NCI-H1694 (cell line): Measurements from ENCODE around the gene DSCAML1.
A peak's percentile ranks its signal among the peaks of the same experiment; 100 is the strongest.
"Not testable (repeated sequence)": the region's sequence is repeated elsewhere in the genome, so short reads cannot be mapped to it uniquely, and the experiment has no call there.

Source experiments
- DNase-seq: peaks from one replicate; lab custom pipeline; 2025; lab: John Stamatoyannopoulos, UW

DSCAML1 gene

DNA sequence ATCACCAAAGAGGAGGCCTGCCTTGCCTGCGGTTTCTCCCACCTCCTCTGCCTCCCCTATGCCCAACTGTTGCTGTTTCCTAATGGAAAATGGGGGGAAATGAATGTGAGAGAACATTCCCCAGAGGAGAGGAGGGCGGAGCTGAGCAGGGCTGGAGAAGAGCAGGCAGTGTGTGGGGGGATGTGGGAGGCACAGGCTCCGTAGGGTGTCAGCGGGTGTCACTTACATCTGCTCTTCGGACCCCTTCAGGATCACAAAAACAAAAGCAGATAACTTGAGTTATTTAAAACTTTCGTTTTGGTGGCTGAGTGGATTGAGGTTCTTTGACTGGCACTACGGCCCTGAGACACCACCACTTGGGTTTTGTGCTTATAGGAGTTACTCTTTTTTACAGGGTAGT is 375.5 kb downstream of the DSCAML1 start:
- no peak for DNase-seq

DNA sequence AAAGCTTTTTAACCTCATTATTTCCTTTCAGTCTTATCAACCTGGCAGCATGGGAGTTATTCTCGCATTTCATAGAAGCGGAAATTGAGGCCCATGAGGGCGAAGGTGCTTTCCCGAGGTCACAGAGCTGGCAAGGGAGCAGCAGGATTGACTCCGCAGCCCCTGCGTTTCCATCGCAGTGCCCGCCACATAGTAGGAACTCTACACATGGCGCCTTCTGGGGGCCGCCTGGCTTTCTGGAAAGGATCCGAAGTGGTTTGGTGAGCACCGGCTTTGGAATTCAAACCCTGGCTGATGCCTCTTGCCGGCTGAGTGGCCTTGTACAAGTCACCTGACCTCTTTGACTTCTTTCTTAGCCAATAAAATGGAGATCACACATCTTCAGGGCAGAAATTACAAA is 376.0 kb downstream of the DSCAML1 start:
- DNase-seq, result no peak

DNA sequence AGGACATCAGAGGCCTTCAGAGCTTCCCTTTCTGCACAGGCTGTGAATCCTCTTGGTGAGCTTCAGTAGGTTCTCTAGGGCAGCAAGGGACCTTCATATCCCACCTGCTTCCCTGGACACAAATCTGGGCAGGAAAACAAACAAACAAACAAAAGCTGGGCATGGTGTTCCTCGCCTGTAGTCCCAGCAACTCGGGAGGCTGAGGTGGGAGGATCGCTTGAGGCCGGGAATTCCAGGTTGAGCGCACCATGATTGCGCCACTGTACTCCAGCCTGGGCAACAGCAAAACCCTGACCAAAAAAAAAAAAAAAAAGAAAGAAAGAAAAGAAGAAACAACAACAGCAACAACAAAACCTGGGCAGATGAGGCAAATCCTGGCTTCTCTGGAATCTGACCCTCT is 376.4 kb downstream of the DSCAML1 start:
- DNase-seq, result no peak

DNA sequence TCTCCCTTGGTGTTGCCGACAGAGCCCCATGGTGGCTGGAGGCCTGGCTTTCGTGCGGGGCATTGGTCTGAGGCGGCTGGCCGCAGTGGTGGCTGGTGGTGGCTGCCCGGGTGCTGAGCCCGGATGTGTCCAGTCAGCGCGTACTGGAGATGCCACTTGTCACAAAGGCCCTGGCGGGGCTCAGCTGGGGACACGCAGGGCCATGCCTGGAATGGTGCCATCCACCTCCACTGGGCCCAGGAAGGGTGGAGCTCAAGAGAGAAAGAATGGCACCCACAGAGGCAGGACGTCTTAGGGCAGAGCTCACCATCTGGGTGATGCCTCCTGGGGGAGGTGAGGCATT is 376.9 kb downstream of the DSCAML1 start:
- no peak for DNase-seq

DNA sequence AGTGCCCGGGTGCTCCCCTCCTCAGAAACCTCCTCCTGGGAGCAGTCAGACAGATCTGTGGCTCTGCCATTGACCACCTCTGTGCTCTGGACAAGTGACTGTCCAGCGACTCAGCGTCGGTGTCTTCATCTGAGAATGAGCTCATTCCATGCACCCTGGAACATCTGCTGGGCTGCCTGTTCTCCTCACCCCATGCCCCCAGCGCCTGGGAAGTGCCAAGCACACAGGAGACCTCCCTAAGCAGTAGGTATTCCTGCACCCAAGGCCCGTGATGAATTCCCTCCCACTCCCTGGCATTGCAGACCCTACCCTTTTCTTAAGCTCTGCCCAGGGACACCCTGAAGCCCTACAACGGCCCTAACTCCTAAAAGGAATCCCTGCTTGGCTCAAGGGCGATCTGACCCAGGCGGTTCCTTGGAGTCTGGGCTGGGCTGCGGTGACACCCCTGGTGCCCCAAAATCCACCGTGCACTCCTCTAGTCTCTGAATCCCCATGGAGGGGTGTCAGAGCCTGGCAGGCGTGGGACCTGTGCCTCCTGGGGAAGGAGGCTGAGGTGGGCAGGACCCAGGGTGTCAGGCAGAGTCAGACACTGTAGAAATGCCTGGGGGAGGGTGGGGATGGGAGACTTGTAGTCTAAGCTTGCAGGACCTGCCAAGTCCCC is 377.4 kb downstream of the DSCAML1 start:
- DNase-seq, result no peak

DNA sequence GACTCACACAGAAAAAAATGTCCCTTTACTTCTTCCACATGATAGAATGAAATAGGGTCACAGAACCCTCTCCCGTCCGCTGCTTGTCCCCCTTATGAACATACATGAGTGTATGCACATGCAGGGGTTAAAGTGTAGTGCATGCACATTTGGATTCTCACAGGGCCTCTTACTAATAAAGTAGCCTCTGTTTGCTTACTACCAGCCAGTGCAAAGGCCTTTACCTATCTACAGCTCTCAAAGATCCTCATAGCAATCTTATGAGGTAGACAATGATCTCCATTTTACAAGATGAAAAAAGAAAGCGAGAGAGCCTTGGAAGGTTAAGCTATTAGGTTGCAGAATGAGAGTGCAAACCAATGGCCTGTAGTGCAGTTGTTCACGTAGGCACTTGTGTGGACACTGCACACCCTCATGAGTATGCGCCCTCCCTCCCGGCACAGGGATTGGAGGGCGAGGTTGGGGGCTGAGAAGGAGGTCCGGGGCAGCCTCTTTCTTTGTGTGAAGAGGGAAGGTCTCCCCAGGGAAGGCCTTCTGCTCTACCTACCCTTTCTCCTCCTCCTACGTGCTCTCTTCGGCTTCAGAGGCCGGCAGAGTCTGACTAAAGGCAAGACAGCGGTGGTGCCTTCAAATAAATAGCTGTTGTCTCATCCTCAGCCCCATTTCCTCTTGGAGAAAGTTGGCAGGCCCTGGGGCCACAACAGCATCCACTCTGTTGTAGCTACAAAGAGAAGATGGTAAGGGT is 378.1 kb downstream of the DSCAML1 start:
- DNase-seq, result no peak

DNA sequence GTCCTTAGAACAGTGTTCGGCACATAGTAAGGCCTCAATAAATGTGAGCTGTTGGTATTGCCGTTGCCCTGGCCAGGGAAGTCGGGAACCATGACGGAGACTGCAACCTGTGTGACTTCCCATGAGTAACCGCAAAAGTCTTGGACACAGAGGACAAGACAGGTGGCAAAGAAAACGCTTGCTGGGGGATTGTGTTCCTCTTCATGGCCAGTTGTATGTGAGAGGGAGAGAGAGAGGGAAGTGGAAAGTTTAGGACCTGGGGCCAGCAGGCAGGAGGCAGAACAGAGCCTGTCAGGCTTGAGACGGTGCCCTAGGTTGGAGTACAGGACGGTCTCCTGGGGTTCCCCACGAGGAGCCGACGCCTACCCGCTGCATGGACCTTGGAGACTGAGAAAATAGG is 379.2 kb downstream of the DSCAML1 start:
- DNase-seq, result no peak

DNA sequence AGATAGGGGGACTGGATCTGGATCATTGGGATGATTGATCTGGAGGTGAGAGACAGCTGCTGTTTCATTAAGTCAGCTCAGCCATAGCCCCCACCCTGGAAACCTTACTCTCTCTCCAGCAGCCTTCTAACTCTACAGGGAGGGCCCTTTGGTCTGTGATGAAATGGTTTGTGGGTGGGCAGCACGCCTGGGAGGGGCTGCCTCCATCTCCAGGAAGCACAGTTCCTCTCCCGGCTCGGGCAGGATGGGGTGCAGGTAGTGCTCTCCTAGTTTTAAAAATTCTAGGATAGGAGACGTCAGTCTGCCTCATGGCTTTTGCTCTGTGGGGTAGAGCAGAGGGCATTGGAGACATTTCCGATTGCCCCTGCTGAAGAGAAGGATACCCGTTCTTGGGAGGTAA is 379.7 kb downstream of the DSCAML1 start:
- no peak for DNase-seq

DNA sequence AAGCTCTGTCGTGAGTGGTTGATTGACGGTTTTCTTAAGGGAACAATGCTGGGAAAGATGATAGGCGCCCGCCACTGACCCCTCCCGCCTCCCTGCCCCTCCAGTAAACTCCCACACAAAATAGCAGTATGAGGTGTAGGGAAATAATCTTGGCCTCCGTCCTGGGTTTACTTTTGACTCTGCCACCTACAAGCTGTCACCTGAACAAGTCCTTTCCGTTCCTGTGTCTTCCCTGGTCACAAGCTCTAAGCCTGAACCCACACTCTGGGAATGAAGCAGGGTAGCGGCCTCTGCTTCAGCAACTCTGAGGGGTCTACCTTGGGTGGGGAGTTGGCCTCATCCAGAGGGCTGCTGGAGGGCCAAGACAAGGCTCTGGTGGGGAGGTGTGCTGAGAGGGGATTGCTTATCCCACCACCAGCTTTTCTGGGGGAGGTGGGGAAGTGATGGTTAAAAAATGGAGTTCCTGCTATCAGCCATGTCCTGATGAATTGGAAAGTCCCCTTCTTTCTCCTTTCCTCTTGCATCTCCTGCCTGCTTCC is 381.6 kb downstream of the DSCAML1 start:
- no peak for DNase-seq

DNA sequence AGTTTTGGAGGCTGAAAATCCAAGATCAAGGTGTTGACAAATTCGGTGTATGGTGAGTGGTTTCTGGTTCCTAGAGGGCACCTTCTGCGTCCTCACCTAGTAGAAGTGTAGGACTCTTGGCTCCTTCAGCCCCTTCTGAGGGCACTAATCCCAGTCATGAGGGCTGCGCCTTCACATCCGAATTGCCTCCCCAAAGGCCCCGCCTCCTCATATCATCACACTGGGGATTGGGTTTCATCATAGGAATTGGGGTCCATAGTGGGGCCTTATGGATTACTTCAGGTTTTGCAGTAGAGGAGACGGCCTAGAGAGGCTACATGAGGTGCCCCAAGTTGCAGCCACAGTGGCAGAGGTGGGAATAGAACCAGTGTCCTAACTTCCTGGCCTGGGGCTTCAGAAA is 382.3 kb downstream of the DSCAML1 start:
- no peak for DNase-seq

DNA sequence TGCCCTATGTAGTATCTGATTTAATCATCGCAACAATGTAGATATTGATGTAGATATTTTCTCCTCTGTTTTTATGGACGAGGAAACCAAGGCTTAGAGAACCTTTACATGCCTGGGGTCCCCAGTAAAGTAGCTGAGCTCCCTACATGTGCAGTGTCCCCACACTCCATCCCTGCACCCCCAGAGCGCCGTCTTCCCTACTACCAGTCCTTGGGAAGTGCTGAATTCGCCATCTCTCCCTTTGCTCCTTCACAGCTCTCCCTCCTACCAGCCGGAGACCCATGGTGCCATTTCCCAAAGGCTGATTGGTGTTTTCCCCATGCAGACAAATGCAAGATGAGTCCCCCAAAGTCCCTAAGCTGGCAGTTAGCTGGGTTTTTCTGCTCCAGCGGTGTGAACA is 383.4 kb downstream of the DSCAML1 start:
- no peak for DNase-seq

DNA sequence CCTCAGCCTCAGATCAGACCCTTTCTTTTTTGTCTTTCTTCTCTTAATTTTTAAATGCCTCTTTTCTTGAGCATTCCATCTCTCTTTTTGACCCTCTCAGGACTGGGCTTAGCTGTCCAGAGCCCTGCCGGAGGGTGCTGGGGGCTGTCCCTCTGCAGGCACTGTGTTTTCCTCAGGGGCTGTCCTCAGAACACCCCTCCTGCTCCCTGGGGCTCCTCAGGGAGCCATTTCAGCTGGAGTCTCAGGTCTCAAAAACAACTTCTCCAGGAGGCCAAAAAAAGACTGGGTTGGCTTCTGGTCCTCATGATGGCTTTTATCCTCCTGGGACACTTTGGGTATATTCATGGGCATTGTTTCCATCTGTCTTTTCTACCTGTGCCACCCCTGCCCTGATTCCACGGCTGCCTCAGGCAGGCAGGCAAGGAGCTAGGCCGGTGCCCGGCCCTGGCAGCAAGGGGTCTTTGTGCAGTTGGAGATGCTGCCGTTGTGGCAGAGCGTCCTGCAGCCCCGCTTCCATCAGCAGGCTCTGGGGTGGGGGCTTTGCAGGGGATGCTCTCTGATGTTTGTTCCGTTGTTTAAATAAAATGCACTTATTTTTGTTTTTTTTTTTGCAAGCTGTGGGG is 384.3 kb downstream of the DSCAML1 start:
- no peak for DNase-seq

DNA sequence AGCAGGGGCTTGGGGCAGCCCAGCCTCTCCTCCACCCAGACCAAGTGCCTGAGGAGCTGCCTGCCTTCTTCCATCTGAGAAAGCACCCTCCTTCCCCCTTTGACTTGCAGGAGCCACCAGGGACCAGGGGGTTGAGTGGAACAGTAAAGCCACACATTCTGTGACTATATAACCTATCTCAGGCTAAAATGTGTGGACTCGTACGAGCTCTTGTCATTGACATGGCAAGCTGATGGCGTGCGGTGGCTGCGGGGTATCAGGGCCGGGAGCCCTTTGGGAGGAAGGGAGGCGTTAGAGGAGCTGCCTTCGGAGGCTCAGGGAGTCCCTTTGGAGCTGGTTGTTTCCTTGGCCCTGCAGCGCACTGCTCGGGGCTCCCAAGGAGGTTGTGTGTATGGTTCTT is 384.8 kb downstream of the DSCAML1 start:
- DNase-seq, result no peak

DNA sequence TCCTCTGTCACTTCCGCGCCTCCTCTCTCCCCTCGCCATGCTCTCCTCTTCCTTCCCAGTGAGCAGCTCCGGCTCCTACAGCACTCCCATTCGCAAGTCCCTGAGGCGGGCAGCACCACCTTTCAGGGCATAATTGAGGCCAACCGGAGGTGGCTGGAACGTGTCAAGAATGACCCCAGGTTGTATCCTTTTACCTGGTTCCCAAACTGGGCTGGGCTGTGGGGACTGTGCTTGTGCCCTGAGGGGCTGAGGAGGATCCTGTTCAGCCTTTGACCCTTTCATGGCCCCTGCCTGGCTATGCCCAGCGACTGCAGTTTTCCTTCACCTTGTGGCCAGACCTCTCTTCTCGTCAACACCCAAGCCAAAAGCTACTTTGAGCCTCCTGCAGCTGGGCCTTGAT is 385.3 kb downstream of the DSCAML1 start:
- DNase-seq, result no peak

DNA sequence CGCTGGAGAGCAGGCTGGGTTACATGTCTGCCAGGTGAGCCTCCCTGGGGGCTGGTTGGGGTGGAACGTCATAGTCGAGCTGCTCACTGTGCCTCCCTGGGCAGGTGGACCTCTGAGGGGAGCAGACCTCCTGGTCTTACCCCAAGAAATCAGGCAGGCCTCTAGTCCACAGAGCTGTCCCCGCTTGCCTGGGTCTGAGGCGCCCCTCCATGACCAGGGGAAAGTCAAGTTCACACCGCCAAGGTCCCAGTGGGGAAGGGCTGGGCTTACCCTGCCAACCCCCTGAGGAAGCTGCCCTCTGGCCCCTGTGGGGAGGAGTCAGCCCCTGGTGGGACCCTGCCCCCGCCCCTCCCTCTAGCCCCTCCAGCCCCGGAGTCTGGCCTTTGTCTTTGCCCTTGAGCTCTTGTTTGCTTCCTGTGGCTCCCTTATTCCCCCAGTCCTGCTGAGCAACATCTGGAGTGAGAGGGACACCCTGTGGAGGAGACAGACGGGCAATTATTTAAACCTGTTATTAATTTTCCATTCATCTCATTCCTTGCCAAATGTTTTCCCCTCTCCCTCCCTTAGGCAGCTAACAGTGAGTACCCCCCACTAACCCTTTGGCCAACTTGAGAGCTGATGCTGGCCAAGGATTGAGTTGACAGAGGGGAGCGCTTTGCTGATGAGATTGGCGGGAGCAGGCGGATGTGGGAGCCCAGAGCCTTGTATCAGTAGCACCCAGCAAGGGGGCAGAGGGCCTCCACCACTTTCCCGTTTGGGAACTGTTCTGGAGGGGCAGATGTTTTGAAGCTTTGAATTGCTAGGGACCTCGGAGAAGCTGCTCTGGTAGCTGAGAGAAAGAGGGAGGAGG is 385.9 kb downstream of the DSCAML1 start:
- peak; percentile 41 for DNase-seq

DNA sequence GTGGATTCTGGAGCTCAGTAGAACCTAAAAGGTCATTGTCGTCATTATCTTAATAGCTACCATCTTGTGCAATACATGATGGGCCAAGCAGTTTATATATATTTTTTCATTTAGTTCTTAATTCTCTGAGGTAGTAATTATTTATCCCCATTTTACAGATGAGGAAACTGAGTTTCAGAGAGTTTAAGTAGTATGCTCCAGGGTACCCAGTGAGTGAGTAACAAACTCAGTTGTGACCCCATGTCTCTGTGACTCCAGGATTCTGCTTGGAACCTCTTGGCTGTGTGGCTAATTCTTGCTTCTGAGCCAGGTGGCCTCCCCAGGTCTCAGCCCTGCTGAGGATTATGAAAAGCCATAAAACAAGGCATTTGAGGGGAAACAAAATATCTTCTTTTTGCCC is 386.8 kb downstream of the DSCAML1 start:
- no peak for DNase-seq

DNA sequence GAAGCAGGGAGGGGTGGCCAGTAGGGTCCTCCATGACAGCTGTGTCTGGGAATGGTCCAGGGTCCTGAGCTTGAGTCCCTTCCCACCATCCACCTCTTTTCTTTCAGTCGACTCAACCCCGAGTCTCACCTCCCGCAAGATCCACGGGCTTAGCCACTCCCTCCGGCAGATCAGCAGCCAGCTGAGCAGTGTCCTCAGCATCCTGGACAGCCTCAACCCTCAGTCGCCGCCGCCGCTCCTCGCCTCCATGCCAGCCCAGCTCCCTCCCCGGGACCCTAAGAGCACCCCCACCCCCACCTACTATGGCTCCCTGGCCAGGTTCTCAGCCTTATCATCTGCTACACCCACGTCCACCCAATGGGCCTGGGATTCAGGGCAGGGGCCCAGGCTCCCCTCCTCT is 387.5 kb downstream of the DSCAML1 start:
- no peak for DNase-seq

DNA sequence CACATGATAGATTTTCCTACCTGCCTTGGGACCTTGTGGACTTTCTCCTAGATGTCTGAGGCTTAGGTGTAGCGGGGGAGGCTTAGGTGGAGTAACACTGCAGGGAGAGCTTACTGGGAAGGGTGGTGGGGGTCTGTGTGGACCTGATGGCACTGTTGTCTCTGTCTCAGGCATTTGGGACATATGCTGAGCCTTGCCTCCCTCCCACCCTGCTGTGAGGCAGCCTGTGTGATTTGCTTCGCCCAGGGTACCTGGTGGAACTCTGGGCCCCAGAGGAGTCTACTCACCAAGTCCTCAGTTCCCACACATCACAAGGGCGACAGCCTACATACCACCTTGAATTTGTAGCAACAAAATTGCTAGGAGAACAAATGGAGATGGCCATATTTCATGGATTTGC is 388.7 kb downstream of the DSCAML1 start:
- DNase-seq, result no peak

DNA sequence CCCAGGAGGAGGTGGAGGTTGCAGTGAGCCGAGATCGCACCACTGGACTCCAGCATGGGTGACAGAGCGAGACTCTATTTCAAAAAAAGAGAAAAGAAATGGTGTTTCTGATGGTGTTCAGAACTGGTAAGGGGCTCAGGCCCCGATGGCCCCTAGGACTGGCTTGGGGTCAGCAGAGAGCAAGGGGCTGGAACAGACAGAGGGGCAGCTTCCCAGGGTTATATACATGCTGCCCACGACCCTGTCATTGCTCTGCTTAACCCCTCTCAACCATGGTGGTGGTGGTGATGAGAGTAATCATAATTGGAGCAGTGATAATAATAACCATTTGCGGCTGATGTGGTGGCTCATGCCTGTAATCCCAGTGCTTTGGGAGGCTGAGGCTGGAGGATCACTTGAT is 390.0 kb downstream of the DSCAML1 start:
- no peak for DNase-seq

DNA sequence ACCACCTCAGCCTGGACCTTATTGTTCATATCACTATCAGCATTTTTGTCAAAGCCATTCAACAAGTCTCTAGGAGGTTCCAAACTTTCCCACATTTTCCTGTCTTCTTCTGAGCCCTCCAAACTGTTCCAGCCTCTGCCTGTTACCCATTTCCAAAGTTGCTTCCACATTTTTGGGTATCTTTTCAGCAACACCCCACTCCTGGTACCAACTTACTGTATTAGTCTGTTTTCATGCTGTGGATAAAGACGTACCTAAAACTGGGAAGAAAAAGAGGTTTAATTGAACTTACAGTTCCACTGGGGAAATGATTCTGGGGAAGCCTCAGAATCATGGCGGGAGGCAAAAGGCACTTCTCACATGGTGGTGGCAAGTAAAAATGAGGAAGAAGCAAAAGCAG is 391.1 kb downstream of the DSCAML1 start:
- not testable (repeated sequence) for DNase-seq

DNA sequence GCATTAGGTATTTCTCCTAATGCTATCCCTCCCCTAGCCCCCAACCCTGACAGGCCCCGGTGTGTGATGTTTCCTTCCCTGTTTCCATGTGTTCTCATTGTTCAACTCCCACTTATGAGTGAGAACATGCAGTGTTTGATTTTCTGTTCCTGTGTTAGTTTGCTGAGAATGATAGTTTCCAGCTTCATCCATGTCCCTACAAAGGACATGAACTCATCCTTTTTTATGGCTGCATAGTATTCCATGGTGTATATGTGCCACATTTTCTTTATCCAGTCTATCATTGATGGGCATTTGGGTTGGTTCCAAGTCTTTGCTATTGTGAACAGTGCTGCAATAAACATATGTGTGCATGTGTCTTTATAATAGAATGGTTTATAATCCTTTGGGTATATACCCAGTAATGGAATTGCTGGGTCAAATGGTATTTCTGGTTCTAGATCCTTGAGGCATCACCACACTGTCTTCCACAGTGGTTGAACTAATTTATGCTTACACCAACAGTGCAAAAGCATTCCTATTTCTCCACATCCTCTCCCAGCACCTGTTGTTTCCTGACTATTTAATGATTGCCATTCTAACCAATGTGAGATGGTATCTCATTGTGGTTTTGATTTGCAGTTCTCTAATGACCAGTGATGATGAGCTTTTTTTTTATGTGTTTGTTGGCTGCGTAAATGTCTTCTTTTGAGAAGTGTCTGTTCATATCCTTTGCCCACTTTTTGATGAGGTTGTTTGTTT is 397.7 kb downstream of the DSCAML1 start:
- DNase-seq, result not testable (repeated sequence)

DNA sequence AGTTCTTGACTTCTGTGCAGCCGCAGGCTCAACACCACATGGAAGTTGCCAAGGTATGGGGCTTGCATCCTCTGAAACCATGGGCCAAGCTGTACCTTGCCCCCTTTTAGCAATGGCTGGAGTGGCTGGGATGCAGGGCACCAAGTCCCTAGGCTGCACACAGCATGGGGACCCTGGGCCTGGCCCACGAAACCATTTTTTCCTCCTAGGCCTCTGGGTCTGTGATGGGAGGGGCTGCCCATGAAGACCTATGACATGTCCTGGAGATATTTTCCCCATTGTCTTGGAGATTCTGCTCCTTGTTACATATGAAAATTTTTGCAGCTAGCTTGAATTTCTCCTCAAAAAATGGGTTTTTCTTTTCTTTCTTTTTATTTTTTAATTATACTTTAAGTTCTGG is 398.4 kb downstream of the DSCAML1 start:
- DNase-seq, result not testable (repeated sequence)
